ENCODE results near the gene ZNF8.
"Not testable (repeated sequence)": the region's sequence is repeated elsewhere in the genome, so short reads cannot be mapped to it uniquely, and the experiment has no call there.

Gene ZNF8

DNA sequence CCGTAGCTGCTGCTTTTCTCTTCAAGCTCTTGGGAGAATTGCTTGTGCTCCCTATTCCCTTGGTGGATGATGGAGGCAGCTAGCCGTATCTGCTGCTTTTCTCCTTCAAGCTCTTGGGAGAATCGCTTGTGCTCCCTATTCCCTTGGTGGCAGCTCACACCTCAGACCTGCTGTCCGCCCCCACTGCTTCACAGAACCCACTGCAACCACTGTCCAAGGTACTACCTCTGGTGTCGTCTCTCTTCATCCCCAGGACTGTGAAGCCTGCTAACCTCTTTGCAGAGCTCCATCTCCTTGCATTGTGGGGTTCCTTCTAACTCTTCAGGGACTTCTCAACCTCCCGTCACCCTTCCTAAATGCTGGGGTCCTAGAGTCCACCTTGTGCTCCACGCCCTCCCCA is 21.9 kb downstream of the ZNF8 start:
- no peak for DNase-seq

DNA sequence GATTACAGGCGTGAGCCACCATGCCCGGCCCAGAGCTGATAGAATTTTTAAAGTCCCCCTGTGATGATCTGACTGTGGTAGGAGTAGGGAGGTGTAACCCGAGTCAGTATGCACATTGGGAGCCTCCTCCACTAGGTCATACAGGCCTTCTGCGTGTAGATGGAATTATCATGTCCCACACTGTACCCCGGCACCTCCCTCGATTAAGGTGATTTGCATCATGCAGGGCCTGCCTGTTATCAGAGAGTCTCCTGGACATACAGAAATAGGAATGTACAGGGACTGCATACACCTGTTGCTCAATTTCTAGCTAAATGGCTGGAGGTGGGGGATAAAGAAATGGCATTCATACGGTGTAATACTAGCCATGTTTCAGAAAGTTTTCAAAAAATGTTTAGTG is 25.5 kb downstream of the ZNF8 start:
- no peak for DNase-seq

DNA sequence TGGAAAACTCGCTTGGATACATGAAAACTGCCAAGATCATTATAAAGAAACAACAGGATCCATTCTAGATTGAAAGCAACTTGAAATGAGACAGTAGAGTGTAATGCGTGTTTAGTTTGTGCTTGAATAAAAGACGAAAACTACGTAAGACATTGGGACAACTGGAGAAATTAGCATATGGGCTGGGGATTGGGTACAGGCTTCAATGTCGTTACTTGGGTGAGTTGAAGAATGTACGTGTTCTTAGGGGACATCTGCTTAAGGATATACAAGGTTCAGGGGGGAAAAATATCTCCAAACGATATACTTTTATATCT is 26.0 kb downstream of the ZNF8 start:
- DNase-seq, result no peak

DNA sequence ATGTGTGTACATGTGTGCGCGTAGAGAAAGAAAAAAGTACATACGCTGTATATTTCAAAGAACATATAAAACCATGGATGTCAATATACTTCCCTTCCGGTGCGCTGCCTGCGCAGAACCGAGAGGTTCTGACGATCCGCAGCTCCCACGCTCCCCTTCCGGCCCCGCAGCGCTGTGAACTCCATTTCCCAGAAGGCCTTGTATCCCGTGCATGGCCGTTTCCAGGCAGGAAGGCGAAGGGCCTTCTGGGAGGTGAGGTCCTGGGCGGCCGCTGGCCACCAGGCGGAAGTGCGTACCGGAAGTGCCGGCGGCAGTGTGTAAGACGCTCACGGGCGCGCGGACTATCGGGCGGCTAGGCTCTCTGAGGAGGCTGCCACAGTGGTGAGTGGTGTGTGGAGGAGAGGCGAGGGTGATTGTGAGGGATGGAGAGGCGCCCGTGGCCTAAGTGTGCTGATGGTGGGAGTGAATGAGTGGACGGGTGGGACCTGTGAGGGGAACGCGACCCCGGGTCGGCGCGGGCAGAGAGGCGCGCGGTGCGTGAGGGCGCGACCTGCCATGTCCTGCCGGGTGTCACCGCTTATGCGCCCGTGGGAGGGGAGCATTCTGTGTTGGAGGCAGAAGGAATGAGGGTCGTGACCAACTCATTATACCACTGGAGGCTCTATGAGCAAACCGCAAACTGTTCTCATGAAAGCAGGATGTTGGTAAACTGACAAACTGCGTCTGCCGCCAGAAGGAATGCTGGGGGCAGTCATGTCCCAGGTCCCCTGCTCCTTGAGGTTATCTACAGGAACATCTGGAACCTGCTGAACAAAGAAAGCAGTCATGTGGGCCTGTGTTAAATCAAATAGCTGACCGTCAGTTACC is 26.5 kb downstream of the ZNF8 start, which contains the start of gene ERVK3-1:
Gene ERVK3-1, plus strand, starts transcription at position 313 of the 867 bp plus-strand sequence. CDS start 6,792 bp downstream, outside the sequence.
- DNase-seq, result peak; percentile 96 to 97

DNA sequence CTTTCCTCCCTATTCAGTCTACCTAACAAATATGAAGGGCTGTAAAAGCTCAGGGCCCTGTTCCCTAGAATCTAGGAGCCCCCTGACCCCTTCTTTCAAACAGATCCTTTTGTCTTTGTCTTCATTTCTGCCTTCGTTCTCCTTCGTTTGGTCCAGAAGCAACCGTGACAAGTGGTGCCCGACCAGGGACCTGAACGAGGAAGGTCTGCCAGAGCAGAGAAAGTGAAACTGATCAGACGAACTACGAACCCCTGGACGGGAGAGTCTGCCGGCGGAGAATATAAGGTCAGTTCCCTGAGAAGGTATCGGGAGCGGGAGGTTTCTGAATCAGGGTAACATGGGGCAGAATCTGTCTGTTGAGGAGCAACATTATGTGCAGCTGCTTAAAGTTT is 27.2 kb downstream of the ZNF8 start:
- peak in 1 of 2 donors; percentile 31 for DNase-seq

DNA sequence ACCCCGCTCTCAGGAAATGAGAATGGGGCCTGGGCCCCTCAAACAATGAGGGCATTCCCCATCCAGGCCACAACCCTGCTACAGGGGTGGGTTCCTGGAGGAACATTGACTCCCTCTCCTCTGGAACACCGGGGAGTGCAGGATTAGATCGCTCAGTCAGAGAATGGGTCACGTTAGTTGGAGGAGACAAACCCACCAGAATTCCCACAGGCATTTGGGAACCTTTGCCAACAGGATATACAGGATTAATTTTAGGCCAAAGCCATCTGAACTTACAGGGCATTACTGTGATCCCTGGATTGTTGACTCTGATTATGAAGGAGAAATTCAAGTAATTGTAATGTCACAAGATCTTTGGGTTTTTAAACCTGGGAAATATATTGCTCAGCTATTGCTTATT is 29.0 kb downstream of the ZNF8 start:
- DNase-seq, result no peak

DNA sequence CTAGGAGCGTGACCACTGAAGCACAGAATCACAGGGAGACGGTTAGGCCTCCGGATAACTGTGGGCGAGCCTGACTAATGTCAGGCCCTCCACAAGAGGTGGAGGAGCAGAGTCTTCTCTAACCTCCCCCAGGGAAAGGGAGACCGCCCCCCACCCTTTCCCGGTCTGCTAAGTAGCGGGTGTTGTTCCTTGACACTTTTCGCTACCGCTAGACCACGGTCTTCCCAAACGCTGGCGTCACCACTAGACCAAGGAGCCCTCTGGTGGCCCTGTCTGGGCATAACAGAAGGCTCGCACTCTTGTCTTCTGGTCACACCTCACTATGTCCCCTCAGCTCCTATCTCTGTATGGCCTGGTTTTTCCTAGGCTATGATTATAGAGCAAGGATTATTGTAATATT is 31.9 kb downstream of the ZNF8 start:
- not testable (repeated sequence) for DNase-seq

DNA sequence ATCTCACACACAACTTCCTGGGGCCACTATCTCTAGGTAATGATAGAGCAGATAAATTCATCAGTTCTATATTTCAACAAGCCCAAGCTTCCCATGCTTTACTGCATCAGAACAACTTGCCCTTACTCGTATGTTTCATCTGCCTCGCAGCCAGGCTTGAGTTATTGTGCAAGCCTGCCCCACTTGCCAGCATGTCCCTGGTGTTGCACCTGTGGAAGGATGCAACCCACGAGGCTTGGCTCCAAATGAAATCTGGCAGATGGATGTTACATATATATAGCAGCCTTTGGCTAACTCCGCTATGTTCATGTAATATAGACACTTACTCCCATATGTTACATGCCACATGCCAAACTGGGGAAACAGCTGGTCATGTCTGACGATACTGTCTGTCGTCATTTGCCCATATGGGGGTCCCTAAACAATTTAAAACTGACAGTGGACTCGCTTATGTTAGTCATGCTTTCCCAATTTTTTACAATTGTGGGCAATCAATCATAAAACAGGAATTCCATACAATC is 32.6 kb downstream of the ZNF8 start:
- no peak for DNase-seq

DNA sequence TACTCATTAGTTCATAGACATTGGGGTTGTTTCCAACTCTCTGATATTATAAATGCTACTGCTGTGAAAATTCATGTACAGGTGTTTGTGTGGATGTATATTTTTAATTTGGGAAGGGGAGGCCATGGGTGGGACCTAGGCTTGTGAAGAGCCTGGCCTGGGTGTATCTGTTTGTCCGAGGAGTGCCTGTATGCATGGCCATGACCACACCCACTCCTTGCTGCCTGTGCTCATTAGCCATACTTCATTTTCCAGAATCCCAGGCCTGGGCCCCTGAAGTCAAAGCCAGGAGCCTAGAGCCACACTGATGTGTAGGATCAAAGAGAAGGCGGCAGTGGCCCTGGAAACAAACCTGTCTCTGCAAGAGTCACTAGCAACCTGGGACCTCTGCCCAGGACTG is 36.8 kb downstream of the ZNF8 start:
- no peak for DNase-seq

DNA sequence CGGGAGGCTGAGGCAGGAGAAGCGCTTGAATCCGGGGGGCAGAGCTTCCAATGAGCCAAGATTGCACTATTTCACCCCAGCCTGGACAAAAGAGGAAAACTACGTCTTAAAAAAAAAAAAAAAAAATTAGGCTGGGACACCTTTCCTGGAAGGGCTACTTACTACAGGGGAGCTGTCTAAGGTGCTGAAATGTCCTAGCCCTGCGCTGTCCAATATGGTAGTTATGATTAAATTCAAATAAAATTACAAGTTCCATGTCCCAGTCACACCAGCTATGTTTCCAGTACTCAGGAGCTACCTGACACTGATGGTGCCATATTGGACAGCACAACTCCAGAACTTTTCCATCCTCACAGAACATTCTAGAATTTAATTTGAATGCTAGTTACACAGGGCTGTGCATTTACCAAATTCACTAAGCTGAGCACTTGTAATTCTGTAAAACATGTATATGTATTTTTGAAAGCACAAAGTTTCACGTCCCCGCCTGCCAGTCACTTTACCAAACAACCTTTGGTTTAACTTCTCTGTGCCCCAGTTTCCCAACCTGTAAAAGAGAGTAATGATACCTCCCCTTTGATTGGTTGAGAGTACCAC is 38.8 kb downstream of the ZNF8 start:
- DNase-seq, result no peak

DNA sequence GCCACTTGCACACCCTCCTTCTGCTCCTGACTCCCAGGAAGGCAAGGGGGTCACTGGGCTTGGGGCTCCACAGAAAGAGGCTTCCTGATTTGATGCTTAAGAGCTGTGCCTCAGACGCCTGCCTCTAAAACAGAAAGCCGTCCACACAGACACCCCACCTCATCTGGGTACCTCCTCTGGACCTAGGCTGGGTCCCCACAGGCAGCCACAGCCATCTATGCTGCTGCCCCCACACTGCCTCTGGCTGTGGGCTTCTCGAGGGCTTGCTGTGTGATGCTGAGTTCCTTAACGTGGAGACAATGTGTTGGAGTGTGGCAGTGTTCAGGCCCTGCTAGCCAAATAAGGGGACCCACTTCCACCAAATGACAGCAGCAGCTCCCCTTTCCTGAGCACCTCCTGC is 39.5 kb downstream of the ZNF8 start:
- DNase-seq, result no peak

DNA sequence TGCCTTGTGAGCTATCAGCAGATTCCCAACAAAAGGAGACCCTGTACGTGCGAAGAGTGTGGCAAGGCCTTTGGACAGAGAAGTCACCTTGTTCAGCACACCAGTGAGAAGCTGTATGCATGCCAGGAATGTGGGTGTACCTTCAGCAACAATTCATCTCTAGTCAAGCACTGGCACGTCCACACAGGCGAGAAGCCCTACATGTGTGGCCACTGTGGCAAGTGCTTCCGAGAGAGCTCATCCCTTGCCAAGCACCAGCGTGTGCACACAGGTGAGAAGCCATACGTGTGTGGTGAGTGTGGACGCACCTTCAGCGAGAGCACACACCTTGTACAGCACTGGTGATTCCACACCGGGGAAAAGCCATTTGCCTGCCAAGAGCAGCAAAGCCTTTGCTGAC is 40.5 kb downstream of the ZNF8 start:
- no peak for DNase-seq

DNA sequence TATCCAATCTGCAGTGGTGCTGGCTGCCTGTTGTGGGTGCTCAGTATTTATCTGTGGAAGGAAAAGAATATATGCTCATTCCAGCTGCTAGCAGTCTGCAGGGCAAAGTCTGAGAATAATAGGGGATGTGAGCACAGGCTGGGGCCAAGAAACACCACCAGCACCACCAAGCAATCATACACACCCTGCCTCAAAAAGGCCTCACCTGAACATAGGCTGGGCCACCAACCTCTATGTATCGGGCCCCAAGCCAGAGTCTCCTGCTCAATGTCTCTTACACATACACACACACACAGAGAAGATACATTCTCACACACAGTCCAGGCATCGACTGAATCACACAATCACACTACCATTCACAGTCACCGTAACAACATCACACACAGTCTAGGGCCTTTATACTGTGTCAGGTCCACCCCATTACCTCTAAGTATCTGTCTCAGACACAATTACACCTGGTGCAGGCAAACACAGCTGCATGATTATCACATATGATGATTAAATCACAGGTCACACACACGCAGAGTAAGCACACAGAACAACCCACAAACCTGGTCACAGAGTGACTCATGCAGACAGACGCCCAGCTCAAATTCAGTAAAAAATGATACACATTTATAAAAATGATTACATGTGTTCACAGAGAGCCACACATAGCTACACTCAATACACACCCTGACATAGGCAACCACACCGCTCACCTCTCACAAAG is 46.7 kb downstream of the ZNF8 start:
- DNase-seq, result no peak

DNA sequence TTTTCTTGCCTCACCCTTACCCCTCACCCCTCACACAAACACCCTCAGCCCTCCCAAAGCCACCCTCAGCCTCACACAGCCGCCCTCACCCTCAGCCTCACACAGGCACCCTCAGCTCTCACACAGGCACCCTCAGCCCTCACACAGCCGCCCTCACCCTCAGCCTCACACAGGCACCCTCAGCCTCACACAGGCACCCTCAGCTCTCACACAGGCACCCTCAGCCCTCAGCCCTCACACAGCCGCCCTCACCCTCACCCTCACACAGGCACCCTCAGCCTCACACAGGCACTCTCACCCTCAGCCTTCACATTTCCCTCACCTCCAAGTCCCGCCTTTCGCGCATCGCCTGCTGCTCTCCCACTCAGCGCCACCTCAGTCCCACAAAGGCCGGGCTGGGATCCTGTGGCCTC is 47.8 kb downstream of the ZNF8 start:
- no peak for DNase-seq

DNA sequence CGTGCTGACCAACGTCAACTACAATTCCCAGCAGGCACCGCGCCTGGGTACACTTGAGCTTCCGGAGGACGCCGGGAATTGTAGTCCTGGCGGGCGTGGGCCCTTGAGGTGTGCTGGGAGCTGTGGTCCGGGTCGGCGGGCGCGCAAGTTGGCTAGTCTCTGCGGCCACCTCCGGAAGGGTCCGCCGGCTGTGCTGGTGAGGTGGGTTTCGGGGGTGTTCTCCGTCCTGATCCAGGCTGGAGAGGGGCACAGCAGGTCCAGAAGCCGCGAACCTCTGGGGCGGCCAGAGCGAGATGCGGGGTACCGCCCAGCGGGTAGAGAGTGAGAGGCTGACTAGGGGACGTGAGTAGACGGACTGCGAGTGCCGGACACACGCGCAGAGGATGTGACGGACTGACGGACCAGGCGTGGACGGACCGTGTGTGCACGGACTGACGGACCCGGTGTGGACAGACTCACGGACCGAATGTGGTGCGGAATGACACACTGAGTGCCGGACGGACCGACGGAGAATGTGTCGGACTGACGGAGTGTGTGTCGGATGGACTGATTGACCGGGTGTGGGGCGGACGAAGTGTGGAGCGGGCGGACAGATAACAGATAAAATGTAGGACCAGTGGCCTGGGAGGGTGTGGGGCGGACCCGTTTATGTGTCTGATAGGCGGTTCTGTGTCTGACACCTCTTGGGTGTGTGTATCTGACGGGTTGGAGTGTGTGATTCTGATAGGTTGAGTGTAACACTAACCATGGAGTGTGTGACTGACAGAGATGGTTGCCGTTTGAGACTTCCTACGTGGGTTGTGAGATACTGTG is 48.4 kb downstream of the ZNF8 start, which contains the start of gene ZSCAN22:
Gene ZSCAN22, plus strand, starts transcription at position 81 of the 813 bp plus-strand sequence. CDS start 7,809 bp downstream, outside the sequence.
- DNase-seq, result peak; percentile 91

DNA sequence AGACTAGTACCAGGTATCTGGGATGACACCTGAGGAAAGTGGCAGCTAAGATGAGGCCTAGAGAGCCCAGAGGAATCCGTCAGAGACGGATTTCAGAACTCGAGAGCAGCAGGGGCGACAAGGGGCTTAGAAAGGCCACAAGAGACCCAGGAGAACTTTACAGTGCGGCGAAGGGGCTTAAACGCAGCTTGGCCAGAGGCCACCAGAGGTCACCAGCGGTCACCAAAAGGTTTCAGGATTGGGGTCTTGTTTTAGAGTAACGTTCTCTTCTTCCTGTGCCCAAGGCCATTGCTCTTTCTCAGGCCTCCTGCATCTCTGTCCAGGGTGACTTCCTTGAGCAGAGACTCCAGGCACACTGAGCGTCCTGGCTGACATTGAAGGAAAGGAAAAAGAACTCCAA is 50.2 kb downstream of the ZNF8 start:
- DNase-seq, result peak in 1 of 2 donors; percentile 25

DNA sequence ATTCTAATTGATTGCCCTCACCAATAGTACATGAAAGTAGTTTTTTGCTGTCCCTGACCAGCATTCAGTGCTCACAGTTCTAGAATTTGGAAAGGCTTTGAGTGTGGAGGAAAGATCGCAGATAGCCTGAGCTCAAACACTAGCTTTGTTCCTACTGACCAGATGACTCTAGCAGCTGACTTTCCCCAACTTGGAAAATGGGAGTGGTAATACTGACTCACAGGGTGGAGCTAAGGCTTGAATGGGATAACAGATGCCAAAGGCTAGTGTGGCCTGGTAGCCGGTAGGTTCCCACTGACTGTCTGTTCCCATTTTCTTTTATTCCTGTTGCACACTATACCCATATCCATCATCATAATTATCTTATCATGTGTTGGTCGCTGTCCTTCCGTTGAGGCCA is 51.7 kb downstream of the ZNF8 start:
- DNase-seq, result no peak

DNA sequence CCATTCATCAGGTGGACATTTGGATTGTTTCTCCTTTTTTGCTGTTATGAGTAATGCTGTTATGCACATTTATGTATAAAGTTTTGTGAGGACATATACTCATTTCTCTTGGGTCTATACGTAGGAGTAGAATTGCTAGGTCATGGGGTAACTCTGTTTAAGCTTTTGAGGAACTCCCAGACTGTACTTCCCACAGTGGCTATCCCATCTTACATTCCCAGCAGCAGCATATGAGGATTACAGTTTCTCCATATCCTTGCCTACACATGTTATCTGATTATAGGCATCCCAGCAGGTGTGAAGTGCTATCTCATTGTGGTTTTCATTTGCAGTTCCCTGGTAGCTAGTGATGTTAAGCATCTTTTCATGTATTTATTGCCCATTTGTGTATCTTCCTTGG is 53.9 kb downstream of the ZNF8 start:
- no peak for DNase-seq

DNA sequence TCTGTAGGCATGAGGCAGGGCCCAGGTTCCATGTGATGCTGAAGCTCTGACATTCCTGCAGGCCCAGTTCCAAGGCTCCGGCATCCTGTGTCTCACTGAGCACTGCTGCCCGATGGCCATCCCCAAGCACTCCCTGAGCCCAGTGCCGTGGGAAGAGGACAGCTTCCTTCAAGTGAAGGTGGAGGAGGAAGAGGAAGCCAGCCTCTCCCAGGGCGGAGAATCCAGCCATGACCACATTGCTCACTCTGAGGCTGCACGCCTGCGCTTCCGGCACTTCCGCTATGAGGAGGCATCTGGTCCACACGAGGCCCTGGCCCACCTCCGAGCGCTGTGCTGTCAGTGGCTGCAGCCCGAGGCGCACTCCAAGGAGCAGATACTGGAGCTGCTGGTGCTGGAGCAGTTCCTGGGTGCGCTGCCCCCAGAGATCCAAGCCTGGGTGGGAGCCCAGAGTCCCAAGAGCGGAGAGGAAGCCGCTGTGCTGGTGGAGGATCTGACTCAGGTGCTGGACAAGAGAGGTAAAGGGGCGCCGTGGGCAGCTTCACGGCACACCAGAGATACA is 56.0 kb downstream of the ZNF8 start:
- DNase-seq, result no peak

DNA sequence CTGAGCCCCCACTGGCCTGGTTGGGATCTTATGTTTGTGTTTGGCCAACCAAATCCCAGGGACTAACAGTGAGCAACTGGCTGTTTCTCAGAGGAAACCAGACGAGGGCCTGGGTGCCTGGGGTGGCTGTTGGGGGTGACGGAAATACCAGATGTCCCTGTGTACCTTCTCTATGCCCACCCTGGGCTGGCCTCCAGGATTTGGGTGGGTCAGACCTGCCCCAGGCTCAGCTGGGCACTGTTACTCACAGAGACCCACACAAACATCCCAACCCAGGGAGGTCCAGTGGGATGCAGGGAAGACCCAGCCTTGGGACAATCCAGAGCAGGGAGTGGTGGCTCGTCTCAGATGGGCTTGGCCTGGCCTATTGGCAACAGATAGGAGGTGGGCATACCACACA is 56.9 kb downstream of the ZNF8 start:
- no peak for DNase-seq

DNA sequence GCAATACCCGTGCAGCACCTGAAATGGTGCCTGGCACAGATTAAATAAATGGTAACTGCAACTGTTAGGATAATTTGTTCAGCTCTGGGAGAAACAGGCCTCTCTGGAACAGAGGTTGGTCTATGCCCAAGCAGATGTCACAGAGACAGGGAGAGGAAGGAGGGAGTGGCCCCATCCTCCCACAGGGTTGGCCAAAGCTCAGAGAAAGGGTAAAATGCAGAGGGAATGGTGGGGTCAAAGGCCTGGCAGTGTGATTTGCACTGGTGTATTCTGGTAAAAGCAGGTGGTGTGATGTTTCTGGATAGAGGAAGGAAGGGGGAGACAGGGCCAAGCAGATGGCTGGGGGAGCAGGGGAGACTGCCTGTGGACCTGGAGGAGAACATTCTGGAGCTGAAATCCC is 57.5 kb downstream of the ZNF8 start:
- DNase-seq, result no peak

DNA sequence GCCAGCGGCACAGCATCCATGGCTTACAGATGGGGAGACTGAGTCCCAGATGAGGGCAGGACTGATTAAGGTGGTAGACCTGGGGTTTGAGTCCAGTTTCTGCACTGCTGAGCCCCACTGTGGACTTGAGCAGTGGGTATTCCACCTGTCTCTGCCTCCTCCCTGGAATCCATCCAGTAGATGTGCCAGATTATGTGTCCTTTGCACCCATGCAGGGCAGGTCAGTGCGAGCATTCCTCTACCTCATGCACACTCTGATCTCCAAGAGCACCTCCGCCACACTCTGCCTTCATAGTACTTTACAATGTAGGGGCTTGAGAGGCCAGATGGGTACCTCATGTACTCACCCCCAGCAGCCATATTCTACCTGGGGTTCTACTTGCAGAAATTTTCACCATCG is 58.1 kb downstream of the ZNF8 start:
- DNase-seq, result no peak

All from CD4-positive, alpha-beta T cell treated with Interleukin-4 for 1 hour (primary cell).